HEK293T (cell line): ENCODE data around the gene FBXO31.

Experiments used
- CTCF ChIA-PET: fragments of 350-600 bp; formaldehyde crosslinking; extraction: SDS; loops from one replicate; lab custom pipeline; 2021; ENCODE audit warnings: antibody characterized with exemption, inconsistent platforms; lab: Yijun Ruan, JAX
- POLR2A ChIA-PET: fragments of 350-600 bp; formaldehyde crosslinking; extraction: SDS; loops from one replicate; lab custom pipeline; 2020; ENCODE audit warnings: antibody characterized with exemption, inconsistent platforms; lab: Yijun Ruan, JAX
- DNase-seq: peaks from one replicate; pipeline ENCODE4 v3.0.0; 2012; ENCODE audit warnings: mixed read lengths; ENCODE audit errors: extremely low spot score
- ARNT ChIP-seq: fragments of 450-650 bp; IDR thresholded peaks from 2 replicates; pipeline ENCODE4 v1.6.1; 2017; ENCODE audit warnings: mild to moderate bottlenecking
- BHLHE40 ChIP-seq: fragments of 450-650 bp; IDR thresholded peaks from 2 replicates; pipeline ENCODE4 v1.6.1; 2016; ENCODE audit warnings: mild to moderate bottlenecking, moderate library complexity, borderline replicate concordance
- CTBP1 ChIP-seq: fragments of 450-650 bp; IDR thresholded peaks from 2 replicates; pipeline ENCODE4 v1.6.1; 2016; ENCODE audit warnings: borderline replicate concordance
- ELF4 ChIP-seq: fragments of 450-650 bp; IDR thresholded peaks from 2 replicates; pipeline ENCODE4 v1.6.1; 2017; ENCODE audit warnings: antibody characterized with exemption
- FOXA1 ChIP-seq: fragments of 450-650 bp; IDR thresholded peaks from 2 replicates; pipeline ENCODE4 v1.6.1; 2016; ENCODE audit warnings: mild to moderate bottlenecking
- FOXK2 ChIP-seq: fragments of 450-650 bp; IDR thresholded peaks from 2 replicates; pipeline ENCODE4 v1.6.1; 2016; ENCODE audit warnings: mild to moderate bottlenecking
- FOXM1 ChIP-seq: fragments of 450-650 bp; IDR thresholded peaks from 2 replicates; pipeline ENCODE4 v1.6.1; 2017; ENCODE audit warnings: mild to moderate bottlenecking, borderline replicate concordance
- HDGF ChIP-seq: fragments of 450-650 bp; IDR thresholded peaks from 2 replicates; pipeline ENCODE4 v1.6.1; 2017; ENCODE audit warnings: antibody characterized with exemption, borderline replicate concordance
- L3MBTL2 ChIP-seq: fragments of 450-650 bp; conservative IDR thresholded peaks from 2 replicates; pipeline ENCODE4 v1.6.1; 2016; ENCODE audit warnings: mild to moderate bottlenecking
- LEF1 ChIP-seq: fragments of 450-650 bp; IDR thresholded peaks from 2 replicates; pipeline ENCODE4 v1.6.1; 2017; ENCODE audit warnings: mild to moderate bottlenecking, borderline replicate concordance
- NFRKB ChIP-seq: fragments of 450-650 bp; IDR thresholded peaks from 2 replicates; pipeline ENCODE4 v1.6.1; 2016; ENCODE audit warnings: mild to moderate bottlenecking, moderate library complexity
- PKNOX1 ChIP-seq: fragments of 450-650 bp; IDR thresholded peaks from 2 replicates; pipeline ENCODE4 v1.6.1; 2016
- SP1 ChIP-seq: fragments of 450-650 bp; IDR thresholded peaks from 2 replicates; pipeline ENCODE4 v1.6.1; 2017
- SUZ12 ChIP-seq: fragments of 450-650 bp; IDR thresholded peaks from 2 replicates; pipeline ENCODE4 v1.6.1; 2016; ENCODE audit warnings: mild to moderate bottlenecking
- TARDBP ChIP-seq: fragments of 450-650 bp; IDR thresholded peaks from 2 replicates; pipeline ENCODE4 v1.6.1; 2016
- ZNF384 ChIP-seq: fragments of 450-650 bp; IDR thresholded peaks from 2 replicates; pipeline ENCODE4 v1.6.1; 2016

Gene FBXO31

GRCh38 chr16:87347932-87348615, 35.5 kb downstream of the FBXO31 start:
- POLR2A ChIA-PET: interaction anchor here (0.9 kb wide), 1 partner anchor 36 kb away, joined by 3 read pairs; the partner anchor contains the start of gene FBXO31
- CTCF ChIA-PET: no interaction called here
- DNase-seq: no peak
- no peak for TF ChIP-seq ARNT
- no peak for TF ChIP-seq PKNOX1
- no peak for TF ChIP-seq SP1
- TF ChIP-seq FOXA1: no peak
- no peak for TF ChIP-seq FOXM1
- no peak for TF ChIP-seq CTBP1
- no peak for TF ChIP-seq HDGF
- no peak for TF ChIP-seq ELF4

- no peak for DNase-seq
- no peak for TF ChIP-seq NFRKB
- TF ChIP-seq HDGF: no peak
- TF ChIP-seq ZNF384: no peak
- no peak for TF ChIP-seq SP1
- TF ChIP-seq PKNOX1: no peak
- no peak for TF ChIP-seq SUZ12
- TF ChIP-seq FOXM1: no peak
- no peak for TF ChIP-seq FOXK2
- TF ChIP-seq BHLHE40: no peak
- ChIA-PET POLR2A (no interaction called here), CTCF (no interaction called here)
Measured at GRCh38 chr16:87346517-87347060, 37.0 kb downstream of the FBXO31 start.

GRCh38 chr16:87345726-87346424, 37.7 kb downstream of the FBXO31 start:
- no peak for TF ChIP-seq SP1
- TF ChIP-seq HDGF: no peak
- TF ChIP-seq ELF4: no peak
- TF ChIP-seq FOXK2: no peak
- no peak for TF ChIP-seq LEF1
- no peak for TF ChIP-seq CTBP1
- TF ChIP-seq FOXM1: no peak
- no peak for TF ChIP-seq L3MBTL2
- no peak for TF ChIP-seq TARDBP
- TF ChIP-seq NFRKB: no peak
- DNase-seq: no peak
- ChIA-PET POLR2A (interaction anchor here (1.1 to 1.3 kb wide), 2 partner anchors 28 to 38 kb away, joined by 3 to 4 read pairs; partner anchors contain the start of genes C16orf95 and FBXO31), CTCF (no interaction called here)

GRCh38 chr16:87344931-87345631, 38.5 kb downstream of the FBXO31 start:
- TF ChIP-seq SUZ12 (no peak), PKNOX1 (no peak), SP1 (no peak), ZNF384 (no peak)
- POLR2A ChIA-PET: interaction anchor here (1.1 to 1.3 kb wide), 2 partner anchors 28 to 38 kb away, joined by 3 to 4 read pairs; partner anchors contain the start of genes C16orf95 and FBXO31
- DNase-seq: no peak
- CTCF ChIA-PET: no interaction called here

- CTCF ChIA-PET: no interaction called here
- no peak for DNase-seq
- POLR2A ChIA-PET: interaction anchor here (1.1 to 1.3 kb wide), 2 partner anchors 27 to 39 kb away, joined by 3 to 4 read pairs; partner anchors contain the start of genes C16orf95 and FBXO31
- TF ChIP-seq CTBP1 (no peak), L3MBTL2 (no peak), ARNT (no peak), FOXA1 (no peak), LEF1 (no peak), BHLHE40 (no peak), FOXM1 (no peak), ELF4 (no peak), FOXK2 (no peak), HDGF (no peak), PKNOX1 (no peak), ZNF384 (no peak), SUZ12 (no peak), NFRKB (no peak), SP1 (no peak), TARDBP (no peak)
Measured at GRCh38 chr16:87344165-87344930, 39.2 kb downstream of the FBXO31 start.
